ENCODE data around the gene SHOC1. TPM values are rescaled to one million over a fixed set of nuclear protein-coding genes. Genes with fewer than 3 reads are reported as not detected.
"Not testable (repeated sequence)": the region's sequence is repeated elsewhere in the genome, so short reads cannot be mapped to it uniquely, and the experiment has no call there.

Gene SHOC1
- total RNA-seq, 1 donor from 2014 or later: not detected

- DNase-seq (ENCODE audit: low spot score): no peak
Observed at GRCh38 chr9:111805830-111806241, 11.1 kb upstream of the SHOC1 start.

DNA sequence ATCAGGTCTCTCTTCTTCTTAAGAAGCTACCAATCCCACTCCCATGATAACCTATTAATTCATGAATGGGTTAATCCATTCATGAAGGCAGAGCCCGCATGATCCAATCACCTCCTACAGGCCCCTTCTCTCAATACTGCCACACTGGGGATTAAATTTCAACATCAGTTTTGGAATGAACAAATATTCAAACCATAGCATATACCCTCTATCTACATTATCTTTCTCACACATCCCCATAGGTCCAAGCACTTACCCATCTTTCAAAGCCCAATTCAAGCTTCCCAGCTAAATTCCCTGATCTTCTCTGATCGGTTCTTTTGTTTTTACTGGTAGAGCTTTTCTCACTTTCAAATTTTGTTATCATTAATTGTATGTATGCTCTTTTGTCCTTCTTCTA, 10.5 kb upstream of the SHOC1 start:
- DNase-seq (ENCODE audit: low spot score): no peak

DNA sequence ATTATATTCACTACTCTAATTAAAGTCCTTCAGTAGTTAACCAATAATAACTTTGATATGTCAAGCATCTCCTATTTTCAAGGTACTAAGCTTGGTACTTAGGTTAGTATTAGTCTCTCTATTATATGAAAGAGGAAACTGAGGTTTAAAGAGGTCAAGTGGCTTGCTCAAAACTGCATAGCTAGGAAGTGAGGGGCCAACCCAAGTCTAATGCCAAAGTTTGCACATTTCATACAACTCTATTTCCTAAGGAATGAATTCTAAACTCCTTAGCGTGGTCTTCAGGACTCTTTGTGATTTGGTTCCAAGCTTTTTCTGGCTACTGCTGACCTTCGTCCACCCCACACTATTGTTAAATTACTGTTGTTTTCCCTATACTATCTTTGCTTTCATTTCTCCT, 9.9 kb upstream of the SHOC1 start:
- no peak for DNase-seq (ENCODE audit: low spot score)

- no peak for DNase-seq (ENCODE audit: low spot score)
Observed at GRCh38 chr9:111803924-111804323, 9.2 kb upstream of the SHOC1 start.

DNA sequence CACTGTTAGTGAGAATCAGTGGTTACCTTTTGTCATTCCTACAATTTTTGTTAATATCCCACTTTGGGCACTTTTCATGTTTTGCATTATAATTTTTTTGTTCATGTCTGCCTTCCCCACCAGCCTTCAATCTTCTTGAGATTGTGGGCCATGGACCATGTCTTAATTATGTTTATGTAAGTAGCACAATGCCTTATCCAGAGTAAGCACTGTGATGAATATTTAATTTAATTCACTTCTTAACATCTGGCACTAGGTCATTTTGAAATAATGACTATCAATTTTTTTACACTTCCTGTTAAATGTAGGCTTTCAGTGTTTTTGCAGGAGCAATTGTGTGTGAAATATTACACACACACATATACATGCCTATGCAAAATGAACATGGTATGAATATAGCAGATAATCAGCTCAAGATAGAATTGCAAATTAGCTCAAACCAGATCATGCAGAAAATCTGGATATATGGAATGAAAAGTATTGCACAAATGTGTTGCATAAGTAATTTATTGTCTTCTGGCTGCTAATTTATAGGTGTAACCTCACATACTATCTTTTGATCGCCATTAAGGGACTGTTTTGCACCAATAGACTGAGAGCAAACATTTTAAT, 5.3 kb upstream of the SHOC1 start:
- no peak for DNase-seq (ENCODE audit: low spot score)

GRCh38 chr9:111799506-111799905, 4.8 kb upstream of the SHOC1 start:
- DNase-seq (ENCODE audit: low spot score): no peak

- DNase-seq (ENCODE audit: low spot score): no peak
Observed at GRCh38 chr9:111798786-111799185, 4.0 kb upstream of the SHOC1 start.

DNA sequence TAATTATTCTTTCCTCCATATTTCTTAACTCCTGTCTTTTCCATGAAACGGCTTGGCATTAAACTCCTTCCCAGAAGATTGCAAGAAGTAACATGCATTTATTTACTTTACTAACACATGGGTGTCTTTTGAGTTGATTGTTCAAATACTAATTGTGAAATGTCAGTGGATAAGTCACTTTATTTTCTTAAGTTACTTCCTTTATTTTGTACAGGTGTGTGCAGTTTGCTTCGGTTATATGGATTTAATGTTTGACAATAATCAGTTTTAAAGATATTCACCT, 761 bp upstream of the SHOC1 start:
- DNase-seq (ENCODE audit: low spot score): no peak

- not testable (repeated sequence) for DNase-seq (ENCODE audit: low spot score)
Observed at GRCh38 chr9:111791821-111792220, 2.9 kb downstream of the SHOC1 start.

GRCh38 chr9:111789881-111790280, 4.9 kb downstream of the SHOC1 start:
- no peak for DNase-seq (ENCODE audit: low spot score)

DNA sequence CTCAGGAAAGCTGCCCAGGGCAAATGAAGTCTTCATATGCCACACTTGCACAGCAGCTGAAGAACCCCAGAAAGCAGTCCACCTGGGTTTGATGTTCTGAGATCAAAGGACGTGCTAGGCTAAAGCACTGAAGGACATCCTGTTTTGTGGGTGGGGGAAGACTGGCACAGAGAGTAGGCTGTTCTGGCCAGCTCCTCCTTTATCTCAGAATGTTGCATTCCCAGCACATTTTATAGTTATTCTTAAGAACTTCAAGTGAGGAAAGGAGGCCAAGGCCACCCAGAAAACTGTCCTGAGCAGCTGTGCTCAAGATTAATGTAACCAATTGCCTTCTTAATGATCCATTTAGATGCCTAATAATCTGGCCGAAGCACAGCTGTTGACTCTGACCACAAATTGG, 10.9 kb downstream of the SHOC1 start:
- no peak for DNase-seq (ENCODE audit: low spot score)

DNA sequence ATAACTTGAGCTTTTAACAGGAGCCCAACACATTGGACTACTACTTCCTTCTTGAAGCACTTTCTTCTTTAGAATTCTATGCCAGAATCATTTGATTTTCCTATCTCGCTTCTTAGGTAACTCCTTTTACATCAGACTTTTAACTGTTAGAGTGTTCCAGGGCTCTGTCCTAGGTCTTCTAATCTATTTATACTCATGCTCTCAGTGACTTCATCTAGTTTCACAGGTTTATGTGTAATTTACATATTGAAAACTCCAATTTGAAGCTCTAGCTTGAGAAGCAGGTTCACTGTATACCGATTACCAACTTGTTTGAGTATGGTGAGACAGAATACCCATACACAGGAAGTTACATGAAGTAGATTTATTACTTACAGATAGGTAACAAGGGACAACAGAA, 11.3 kb downstream of the SHOC1 start:
- no peak for DNase-seq (ENCODE audit: low spot score)

GRCh38 chr9:111766066-111766465, 28.7 kb downstream of the SHOC1 start:
- DNase-seq (ENCODE audit: low spot score): no peak

GRCh38 chr9:111762556-111762955, 32.2 kb downstream of the SHOC1 start:
- DNase-seq (ENCODE audit: low spot score): no peak

DNA sequence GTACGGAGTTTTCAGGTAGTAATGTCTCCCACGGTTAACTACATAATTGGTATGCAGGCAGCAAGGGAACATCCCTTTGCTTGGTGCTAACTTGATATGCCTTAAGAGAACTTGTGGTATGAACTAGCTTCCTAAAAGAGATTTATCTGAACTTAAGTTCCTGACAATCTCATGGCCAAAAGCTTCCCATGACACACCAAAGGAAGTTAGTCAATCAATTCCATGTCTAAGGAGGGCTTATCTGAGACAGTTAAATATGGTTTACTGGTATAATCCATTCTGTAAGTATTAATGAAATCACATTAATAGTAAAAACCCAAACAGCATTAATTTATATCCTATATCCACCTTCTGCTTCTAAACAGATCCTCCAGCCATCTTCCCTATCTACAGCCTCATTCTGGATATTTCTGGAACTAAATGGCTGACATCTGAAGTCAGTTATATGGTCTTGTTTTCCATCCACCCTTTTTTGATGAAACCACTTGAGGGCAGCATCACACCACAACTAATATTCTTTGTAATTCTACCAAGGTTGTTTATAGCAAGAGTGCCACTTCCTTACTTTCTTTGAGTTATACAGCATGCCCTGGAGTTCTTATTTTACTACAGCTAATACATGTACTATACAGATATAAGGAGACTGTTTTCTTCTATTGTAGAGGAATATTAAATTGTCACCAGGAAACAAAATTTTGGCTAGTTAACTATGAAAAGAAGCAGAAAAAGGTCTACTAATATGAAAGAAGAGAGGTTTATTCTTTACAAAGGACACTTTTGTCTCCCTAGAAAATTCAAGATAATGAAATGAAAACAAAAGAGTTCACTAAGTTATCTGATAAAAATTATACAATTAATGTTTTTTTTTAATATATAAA, 34.7 kb downstream of the SHOC1 start:
- no peak for DNase-seq (ENCODE audit: low spot score)

DNA sequence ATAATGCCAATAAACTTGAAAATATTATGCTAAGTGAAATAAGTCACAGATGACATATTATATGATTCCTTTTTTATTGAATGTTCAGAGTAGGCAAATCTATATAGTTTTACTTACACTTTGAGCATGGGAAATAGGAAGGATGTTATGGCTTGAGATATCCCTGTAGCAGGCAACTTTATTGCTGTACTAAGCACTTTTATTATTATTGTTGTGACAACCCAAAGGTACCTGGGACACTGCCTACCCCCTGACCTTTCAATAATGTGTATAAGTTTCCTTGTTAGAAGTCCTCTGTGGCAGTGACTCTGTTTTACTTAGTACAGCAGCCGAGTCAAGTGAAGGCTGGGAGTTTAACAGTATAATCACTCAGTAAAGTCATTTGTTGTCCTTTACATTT, 39.9 kb downstream of the SHOC1 start:
- DNase-seq (ENCODE audit: low spot score): no peak

GRCh38 chr9:111752455-111752854, 42.3 kb downstream of the SHOC1 start:
- no peak for DNase-seq (ENCODE audit: low spot score)

Other genes with a start within 250 kb of the SHOC1 start
- 53.0 TPM for gene PTGR1, start 195.3 kb downstream of the SHOC1 start, total RNA-seq
- gene DNAJC25, start 163.6 kb downstream of the SHOC1 start, total RNA-seq: 7.5 TPM
- gene GNG10, start 133.3 kb downstream of the SHOC1 start, total RNA-seq: 59.8 TPM
- 70.0 TPM for gene UGCG, start 101.9 kb upstream of the SHOC1 start, total RNA-seq